DMS53 treated with DMSO at 0.1 percent for 48 hours (cell line): Measurements from ENCODE around the gene TUT7.
"Not testable (repeated sequence)": the region's sequence is repeated elsewhere in the genome, so short reads cannot be mapped to it uniquely, and the experiment has no call there.

Experiments used
- DNase-seq: peaks from one replicate; lab custom pipeline; 2025; ENCODE audit not compliant: unreplicated experiment; lab: John Stamatoyannopoulos, UW

Gene TUT7

DNA sequence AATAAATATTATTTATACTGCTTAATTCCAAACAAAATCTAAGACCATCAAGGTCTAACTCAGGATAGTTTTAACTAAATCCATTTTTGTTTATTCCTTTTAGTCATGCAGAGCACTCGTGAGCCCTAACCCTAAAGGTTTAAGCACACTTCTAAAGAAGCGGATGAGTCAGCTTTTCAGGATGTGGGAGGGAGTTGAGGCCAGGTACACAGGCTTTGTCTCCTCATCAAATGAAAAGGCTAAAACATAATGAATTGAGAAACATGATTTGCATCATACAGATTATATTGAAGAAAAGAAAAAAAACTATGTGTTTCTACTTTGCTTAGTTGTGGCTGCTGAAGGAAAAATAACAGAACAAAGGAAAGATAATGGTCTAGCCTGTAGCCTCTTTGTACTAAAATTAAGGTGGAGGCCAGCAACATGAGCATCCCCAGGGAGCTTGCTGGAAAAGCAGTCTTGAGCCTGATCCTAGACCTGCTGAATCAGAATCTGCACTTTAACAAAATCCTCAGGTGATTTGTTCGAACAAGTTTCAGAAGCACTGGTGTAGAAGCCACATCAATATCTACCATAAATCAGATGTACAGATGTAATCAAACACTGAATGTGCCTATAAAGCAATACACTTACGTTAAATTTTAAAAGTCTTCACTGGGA is 50.8 kb downstream of the TUT7 start:
- no peak for DNase-seq

DNA sequence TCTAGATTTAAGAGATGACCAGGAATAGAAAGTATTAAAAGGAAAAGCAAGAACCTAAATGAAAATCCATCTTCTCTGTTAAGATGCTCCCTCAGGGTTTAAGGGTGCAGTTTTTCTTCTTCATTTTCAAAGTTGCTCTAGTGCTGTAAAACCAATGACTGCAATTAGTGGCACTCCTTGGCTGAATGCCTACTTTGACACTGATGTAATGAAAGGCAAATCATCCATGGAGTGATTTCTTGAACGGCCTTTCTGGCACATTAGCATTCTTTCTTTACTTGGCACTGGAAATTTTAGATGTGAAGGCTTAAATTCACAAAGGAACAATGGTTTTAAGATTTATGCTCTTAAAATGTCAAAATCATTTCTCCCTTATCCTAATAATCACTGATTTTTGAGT is 52.5 kb downstream of the TUT7 start:
- DNase-seq: no peak

GRCh38 chr9:86300701-86301100 is 53.5 kb downstream of the TUT7 start:
- DNase-seq: no peak

DNA sequence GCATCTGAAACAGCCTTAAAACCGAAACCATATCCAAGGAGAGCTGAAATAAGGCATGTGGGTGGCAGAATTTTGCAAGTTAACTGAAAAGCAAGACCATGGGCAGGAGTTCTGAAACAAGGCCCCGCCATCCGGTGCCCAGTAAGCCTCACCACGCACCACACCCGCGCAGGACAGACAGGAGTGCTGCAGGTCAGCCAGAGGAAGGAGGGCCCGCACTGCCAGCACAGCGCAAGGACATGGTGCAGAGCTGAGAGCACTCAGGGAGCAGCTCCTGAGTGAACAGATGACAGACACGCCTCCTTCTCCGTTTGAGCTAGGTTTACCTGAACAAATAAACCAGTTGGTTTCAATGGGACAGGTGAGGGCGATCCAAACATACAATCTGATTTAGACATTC is 55.3 kb downstream of the TUT7 start:
- peak; percentile 39 for DNase-seq

DNA sequence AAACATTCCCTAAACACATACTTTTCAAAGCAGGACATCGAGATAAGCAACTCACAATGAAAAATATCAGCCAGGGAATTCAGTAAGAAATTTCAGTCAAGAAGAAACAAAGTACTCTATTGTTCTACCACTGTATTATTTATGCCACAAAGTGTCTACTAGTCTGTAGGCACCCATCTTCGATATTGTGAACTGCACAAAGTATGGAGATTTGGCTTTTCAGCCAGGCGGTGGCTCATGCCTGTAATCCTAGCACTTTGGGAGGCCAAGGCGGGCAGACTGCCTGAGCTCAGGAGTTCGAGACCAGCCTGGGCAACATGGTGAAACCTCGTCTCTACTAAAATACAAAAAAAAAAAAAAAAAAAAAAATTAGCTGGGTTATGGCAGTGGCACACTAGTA is 63.9 kb downstream of the TUT7 start:
- DNase-seq: not testable (repeated sequence)

- no peak for DNase-seq
Observed at GRCh38 chr9:86288499-86289198, 65.6 kb downstream of the TUT7 start.

- no peak for DNase-seq
Observed at GRCh38 chr9:86287013-86287412, 67.2 kb downstream of the TUT7 start.

DNA sequence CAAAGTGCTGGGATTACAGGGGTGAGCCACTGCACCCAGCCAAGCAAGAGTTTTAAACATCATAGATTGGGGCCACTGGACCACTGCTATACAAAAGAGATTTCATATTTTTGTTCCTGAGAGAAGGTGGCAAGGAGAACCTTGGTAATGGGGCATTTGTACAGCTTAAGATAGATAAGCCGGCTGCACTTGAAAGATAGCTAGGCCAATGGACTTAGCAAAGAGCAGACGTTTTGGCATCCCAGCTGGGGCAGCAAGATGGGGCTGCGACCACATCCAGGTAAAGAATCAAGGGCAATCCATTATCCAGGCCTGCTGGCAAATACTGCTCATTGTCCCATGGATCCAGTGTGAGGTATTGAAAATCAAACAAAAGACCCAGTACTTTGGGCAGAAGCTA is 67.9 kb downstream of the TUT7 start:
- no peak for DNase-seq

DNA sequence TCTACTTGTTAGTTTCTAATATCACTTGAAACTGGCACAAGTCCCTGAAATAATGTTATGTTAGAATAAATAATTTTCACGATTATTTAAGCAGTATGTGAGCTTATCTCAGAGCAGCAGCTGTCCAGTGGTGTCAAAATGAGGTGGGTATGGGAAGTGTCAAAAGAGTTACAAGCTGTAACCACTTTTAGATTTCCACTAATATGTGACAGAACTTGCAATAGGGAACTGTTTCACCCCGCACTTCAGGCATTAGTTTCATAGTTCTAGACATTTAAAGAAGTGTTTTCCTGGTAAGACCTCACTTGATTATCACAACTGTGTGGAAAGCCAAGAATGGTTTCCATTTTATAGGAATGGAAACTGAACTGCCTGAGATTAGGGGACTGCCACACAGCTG is 68.9 kb downstream of the TUT7 start:
- DNase-seq: no peak

GRCh38 chr9:86282979-86283535 is 71.2 kb downstream of the TUT7 start:
- peak; percentile 71 for DNase-seq

GRCh38 chr9:86282077-86282978 is 71.9 kb downstream of the TUT7 start, which contains the start of gene ISCA1:
TSS of gene ISCA1 (minus strand) at chr9:86282538. CDS start at chr9:86282458, 80 bp downstream.
- DNase-seq: peak; percentile 71

DNA sequence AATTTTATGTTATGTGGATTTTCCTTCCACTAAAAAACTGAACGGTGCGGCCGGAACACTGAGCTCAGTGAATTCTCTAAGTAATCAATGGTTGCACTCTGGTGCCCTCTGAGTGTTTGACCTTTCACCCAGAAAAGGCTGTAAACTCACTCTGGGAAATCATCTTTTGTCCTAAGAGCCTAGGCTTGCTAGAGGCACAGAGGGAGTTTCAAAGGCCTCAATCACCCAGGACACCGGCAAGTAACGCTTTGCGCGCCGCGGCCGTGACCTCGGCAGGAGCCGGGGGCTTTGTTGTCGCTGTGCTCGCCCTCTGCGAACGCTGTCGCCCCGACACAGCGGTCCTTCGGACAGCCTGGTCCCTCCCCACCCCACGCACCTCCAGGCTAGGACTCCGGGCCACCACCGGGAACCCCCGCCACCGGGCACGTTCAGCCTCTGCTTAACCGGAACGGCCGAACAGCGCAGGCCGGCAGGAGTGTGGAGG is 72.6 kb downstream of the TUT7 start:
- DNase-seq: no peak

GRCh38 chr9:86280580-86280979 is 73.6 kb downstream of the TUT7 start:
- DNase-seq: no peak

DNA sequence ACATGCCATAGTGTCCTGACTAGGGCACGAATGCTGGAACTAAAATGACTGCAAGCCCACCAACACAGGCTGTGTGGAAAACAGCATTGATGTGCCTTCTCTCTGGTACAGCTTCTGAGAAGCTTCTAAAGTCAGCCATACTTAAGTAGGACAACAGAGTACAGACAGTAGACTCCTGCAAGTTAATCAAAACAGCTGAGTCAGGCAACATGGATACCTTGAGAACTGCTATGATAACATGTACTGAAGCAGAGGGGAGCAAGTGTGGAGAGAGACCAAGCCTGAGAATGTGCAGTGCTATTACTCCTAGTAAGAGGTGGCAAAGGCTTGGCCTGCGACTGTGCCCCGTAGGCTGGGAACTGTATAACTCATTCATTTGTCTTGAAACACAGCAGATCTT is 74.4 kb downstream of the TUT7 start:
- no peak for DNase-seq

DNA sequence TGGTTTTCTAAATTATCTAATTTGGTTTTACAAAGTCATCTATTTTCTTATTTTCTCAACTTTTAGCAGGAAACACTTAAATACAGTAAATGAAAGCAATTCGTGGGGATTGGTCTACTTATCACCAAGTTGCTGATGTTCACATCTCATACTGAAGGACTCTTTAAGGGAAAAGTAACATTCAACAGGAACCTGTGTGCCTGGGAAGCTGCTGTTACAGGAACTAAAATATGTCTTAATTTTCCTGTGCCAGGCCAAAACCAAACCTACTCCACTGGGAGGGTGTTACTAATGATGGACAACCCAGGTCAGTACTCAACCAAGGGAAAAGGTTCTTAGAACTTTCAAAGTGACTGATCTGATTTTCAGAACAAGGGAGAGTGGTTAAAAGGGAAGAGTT is 77.1 kb downstream of the TUT7 start:
- no peak for DNase-seq

DNA sequence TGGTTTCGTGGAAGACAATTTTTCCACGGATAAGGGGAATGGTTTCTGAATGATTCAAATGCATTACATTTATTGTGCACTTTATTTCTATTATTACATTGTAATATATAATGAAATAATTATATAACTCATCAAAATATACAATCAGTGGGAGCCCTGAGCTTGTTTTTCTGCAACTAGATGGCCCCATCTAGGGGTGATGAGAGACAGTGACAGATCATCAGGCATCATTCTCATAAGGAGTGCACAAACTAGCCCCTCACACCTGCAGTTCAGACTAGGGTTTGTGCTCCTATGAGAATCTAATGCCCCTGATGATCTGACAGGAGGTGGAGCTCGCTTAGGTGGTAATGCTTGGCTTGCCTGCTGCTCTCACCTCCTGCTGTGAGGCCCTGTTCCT is 78.2 kb downstream of the TUT7 start:
- no peak for DNase-seq

DNA sequence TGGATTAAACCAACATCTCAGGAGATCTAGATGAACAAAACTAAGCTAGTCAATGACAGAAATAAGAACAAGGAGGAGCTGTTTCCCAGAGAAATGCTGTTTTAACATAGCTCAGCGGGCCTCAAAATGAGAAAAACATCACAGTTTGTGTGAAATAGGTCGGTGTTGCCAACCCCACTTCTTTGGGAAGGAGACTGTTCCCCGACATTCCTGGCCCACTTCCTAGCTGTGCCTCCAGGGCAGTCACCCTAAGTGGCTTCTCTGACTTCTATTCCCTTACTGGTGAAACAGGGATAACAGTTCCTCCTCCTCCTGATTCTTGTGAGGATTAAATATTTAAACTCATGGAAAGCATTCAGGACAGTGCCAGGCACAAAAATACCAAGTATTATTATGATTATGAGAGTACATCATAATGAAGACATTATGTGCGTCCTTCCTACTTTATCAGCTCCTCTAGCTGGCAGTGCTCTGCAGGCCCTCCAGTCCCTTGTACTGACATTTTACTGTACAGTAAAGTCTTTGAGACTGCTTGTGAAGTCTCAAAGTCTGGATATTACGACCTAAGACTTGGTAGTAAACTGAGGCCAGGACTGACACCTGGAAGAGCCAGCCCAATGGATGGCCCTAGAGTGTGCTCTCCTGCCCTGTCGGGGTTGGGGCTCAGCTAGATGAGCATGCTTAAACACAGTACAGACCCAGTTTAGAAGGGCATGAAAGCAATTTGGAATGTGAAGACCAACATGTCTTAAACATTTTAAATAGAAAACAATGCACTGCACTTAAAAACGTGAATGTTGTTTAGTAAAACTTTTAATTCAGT is 79.2 kb downstream of the TUT7 start:
- no peak for DNase-seq

DNA sequence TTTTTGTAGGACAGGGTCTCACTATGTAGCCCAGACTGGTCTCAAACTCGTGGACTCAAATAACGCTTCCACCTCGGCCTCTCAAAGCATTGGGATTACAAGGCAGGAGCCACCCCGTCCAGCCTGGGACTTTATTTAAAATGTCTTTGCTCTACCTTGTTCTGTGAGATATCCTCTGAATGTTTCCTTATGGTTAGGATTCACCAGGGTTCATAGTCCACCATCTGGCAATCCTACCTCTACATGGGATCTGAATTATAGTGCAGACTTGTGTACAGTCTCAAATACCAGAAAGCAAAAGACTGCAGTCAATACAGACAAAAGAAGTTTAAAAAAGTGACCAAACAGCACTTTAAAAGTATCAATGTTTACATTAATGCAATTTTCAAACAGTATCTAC is 82.0 kb downstream of the TUT7 start:
- no peak for DNase-seq

- no peak for DNase-seq
Observed at GRCh38 chr9:86263876-86264275, 90.3 kb downstream of the TUT7 start.

GRCh38 chr9:86262492-86262891 is 91.7 kb downstream of the TUT7 start:
- DNase-seq: no peak
